ENCODE data around the gene RELCH. TPM values are rescaled to one million over a fixed set of nuclear protein-coding genes. Genes with fewer than 3 reads are reported as not detected.
A peak's percentile ranks its signal among the peaks of the same experiment; 100 is the strongest.

The RELCH gene
- 10 to 100 TPM; 46.7 to 77.9 (median 55.0) TPM for total RNA-seq

- intact Hi-C loops (cut with DNase I; ENCODE audit: low total_unique reads): loop anchor here (10.0 kb wide), 1 partner anchor 58 kb away; no protein-coding TSS in a partner anchor
Observed at GRCh38 chr18:62186774-62187542, at the start of gene RELCH, which contains the start of gene PIGN. Gene RELCH, plus strand, starts transcription at chr18:62187255. Its CDS starts 251 bp downstream, at chr18:62187506. Gene PIGN, minus strand, starts transcription at chr18:62187056. Its CDS starts 25,703 bp downstream, at chr18:62161353.

GRCh38 chr18:62138461-62139235 lies 48.4 kb upstream of the RELCH start:
- TF ChIP-seq POLR2A (IDR thresholded peaks at IDR 0.05): no peak
- TF ChIP-seq, protein P1, sequence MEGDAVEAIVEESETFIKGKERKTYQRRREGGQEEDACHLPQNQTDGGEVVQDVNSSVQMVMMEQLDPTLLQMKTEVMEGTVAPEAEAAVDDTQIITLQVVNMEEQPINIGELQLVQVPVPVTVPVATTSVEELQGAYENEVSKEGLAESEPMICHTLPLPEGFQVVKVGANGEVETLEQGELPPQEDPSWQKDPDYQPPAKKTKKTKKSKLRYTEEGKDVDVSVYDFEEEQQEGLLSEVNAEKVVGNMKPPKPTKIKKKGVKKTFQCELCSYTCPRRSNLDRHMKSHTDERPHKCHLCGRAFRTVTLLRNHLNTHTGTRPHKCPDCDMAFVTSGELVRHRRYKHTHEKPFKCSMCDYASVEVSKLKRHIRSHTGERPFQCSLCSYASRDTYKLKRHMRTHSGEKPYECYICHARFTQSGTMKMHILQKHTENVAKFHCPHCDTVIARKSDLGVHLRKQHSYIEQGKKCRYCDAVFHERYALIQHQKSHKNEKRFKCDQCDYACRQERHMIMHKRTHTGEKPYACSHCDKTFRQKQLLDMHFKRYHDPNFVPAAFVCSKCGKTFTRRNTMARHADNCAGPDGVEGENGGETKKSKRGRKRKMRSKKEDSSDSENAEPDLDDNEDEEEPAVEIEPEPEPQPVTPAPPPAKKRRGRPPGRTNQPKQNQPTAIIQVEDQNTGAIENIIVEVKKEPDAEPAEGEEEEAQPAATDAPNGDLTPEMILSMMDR (IDR thresholded peaks at IDR 0.05): no peak
- intact Hi-C loops (cut with DNase I; ENCODE audit: low total_unique reads): no loop called here
- H3K4me3 ChIP-seq (ENCODE audit: low read depth, poor library complexity, severe bottlenecking): no peak overlapping the region
- DNase-seq (ENCODE audit: low spot score in 2 of 2): no peak
- 49 to 68% methylated on average over 2 of the region's 2 CpGs for WGBS, 2 donors

More at GRCh38 chr18:62186774-62187542, at the start of gene RELCH, which contains the start of gene PIGN:
- H3K4me3 ChIP-seq (ENCODE audit: low read depth, poor library complexity, severe bottlenecking): peak within 1 kb of the TSS; percentile 100
- DNase-seq (ENCODE audit: low spot score in 2 of 2): peak; percentile 97 to 98
- 0% methylated on average over 38 to 52 of the region's 55 CpGs for WGBS, 2 donors
- TF ChIP-seq, protein P1 (IDR thresholded peaks at IDR 0.05): no peak
- peak in 1 of 2 donors; percentile 11 for TF ChIP-seq POLR2A (IDR thresholded peaks at IDR 0.05)

GRCh38 chr18:62140259-62140658 lies 46.8 kb upstream of the RELCH start:
- WGBS, 2 donors: 0 to 93% methylated on average over 1 of the region's 1 CpG

DNA sequence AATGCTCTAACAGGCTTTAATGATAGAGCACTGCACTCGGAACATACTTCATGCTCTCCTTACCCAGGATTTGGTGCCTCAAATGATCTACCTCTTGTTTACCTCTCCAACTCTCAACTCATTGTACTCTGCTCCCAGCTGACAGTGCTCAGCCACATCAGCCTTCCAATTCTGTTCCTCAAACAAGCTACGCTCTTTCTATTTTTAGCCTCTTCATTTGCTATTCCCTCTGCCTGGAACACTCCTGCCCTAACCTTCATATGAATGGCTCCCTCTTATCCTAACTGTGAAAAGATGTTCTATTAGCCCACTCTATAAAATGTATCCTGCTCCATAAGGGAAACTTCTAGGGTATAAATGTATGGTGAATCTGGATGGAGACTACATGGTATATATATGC lies 42.7 kb upstream of the RELCH start:
- no peak for DNase-seq (ENCODE audit: low spot score in 2 of 2)
- 96 to 97% methylated on average over 2 of the region's 2 CpGs for WGBS, 2 donors
- no peak for TF ChIP-seq POLR2A (IDR thresholded peaks at IDR 0.05)
- TF ChIP-seq, protein P1 (IDR thresholded peaks at IDR 0.05): no peak
- intact Hi-C loops (cut with DNase I; ENCODE audit: low total_unique reads): no loop called here
- H3K4me3 ChIP-seq (ENCODE audit: low read depth, poor library complexity, severe bottlenecking): no peak overlapping the region

More at GRCh38 chr18:62140259-62140658, 46.8 kb upstream of the RELCH start:
- no peak overlapping the region for H3K4me3 ChIP-seq (ENCODE audit: low read depth, poor library complexity, severe bottlenecking)
- no peak for DNase-seq (ENCODE audit: low spot score in 2 of 2)
- TF ChIP-seq POLR2A (IDR thresholded peaks at IDR 0.05): no peak
- TF ChIP-seq, protein P1 (IDR thresholded peaks at IDR 0.05): no peak
- intact Hi-C loops (cut with DNase I; ENCODE audit: low total_unique reads): no loop called here

DNA sequence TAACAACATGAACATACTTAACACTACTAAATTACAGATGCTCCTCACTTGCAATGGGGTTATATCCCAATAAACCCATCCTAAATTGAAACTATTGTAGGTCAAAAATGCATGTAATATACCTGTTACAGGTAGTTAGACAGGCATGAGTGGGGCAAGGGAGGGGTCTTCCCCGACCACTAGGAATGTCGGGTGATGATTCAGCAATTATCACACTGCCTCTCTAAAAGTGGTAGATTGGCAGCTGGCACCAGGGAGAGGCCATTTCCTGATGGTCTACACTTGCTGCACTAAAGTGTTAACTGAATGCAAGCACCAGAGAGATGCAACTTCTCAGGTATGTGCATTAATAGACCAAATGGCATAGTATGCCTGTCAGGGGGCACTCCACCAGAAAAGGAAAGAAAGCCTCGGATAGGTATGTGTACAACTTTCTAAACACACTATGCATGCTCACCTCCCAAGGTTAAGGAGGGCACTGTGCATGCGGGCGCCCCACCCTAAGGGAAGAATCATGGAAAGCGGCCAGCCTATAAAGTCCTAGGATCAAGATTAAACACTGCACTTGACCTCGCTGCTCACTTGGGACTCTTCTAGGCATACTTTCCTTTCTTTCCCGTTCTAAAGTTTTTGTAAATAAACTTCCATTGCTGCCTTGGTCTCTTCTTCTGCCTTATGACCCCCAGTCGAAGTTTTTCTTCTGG lies 35.8 kb upstream of the RELCH start:
- H3K4me3 ChIP-seq (ENCODE audit: low read depth, poor library complexity, severe bottlenecking): no peak overlapping the region
- 91 to 97% methylated on average over 9 of the region's 9 CpGs for WGBS, 2 donors
- intact Hi-C loops (cut with DNase I; ENCODE audit: low total_unique reads): no loop called here
- DNase-seq (ENCODE audit: low spot score in 2 of 2): no peak
- TF ChIP-seq, protein P1 (IDR thresholded peaks at IDR 0.05): no peak
- no peak for TF ChIP-seq POLR2A (IDR thresholded peaks at IDR 0.05)

All from lower leg skin (tissue), 4 donors.